MM.1S (cell line): ENCODE results near the gene HAGHL.

Experiments used
- CTCF ChIP-seq: fragments of 300-600 bp; sonication (generic); IDR thresholded peaks from 2 replicates; pipeline ENCODE4 v1.5.1; 2016; ENCODE audit warnings: antibody characterized with exemption, low read length, mixed read lengths
- EZH2 ChIP-seq: fragments of 300-600 bp; sonication (generic); optimal IDR thresholded peaks from 2 replicates; pipeline ENCODE3; 2017; ENCODE audit warnings: low read depth, mild to moderate bottlenecking, antibody characterized with exemption, low read length, mixed read lengths
- EZH2phosphoT487 ChIP-seq: fragments of 300-600 bp; sonication (generic); IDR thresholded peaks from 2 replicates; pipeline ENCODE4 v1.6.1; 2018; ENCODE audit warnings: antibody characterized with exemption, low read length

- no peak for TF ChIP-seq CTCF
- TF ChIP-seq EZH2phosphoT487 = no peak
- no peak for TF ChIP-seq EZH2
These were observed 5.0 kb upstream of the HAGHL start for GRCh38 chr16:721765-722540.
